Inflammatory macrophage treated with lipopolysaccharide for 4 hours (primary cell): ENCODE data around the gene ZNF814.
A peak's percentile ranks its signal among the peaks of the same experiment; 100 is the strongest.
"Not testable (repeated sequence)": the region's sequence is repeated elsewhere in the genome, so short reads cannot be mapped to it uniquely, and the experiment has no call there.

Experiments used
- DNase-seq: peaks from one replicate; pipeline ENCODE4 v3.0.0-alpha.2; 2020

The ZNF814 gene

DNA sequence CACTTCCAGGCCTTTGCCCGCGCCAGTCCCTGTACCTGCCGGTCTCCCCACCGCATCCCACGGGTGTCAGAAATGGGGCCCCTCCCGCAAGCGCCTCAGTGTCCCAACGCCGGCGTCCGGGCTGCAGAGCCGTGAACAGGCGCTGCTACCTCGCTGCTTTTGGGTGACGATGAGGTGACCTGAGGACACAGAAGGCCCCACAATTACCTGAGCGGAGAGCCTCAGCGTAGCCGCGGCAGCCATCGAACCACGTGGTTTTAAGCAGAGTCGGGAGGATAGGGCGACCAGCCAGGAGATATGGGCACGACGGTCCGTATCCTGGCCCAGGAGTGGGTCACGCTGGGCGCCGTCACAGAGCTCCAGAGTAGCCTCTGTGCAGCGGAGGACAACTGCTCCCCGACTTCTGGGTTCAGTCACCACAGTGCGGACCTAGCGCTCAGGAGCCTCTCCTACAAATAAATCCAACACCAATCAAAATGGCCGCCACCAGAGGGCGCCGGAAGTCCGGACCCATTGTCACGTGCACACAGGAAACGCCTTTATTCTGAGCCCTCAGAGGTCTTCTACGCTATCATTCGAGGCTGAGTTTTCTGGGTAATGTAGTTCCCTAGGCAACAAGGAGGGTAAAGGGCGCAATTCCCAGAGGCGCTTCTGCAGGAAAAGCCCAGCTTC is at the start of gene ZNF814:
Gene ZNF814, minus strand, starts transcription at position 478 of the 672 bp plus-strand sequence. Its CDS starts 235 bp downstream, at position 243.
- DNase-seq: peak; percentile 66

DNA sequence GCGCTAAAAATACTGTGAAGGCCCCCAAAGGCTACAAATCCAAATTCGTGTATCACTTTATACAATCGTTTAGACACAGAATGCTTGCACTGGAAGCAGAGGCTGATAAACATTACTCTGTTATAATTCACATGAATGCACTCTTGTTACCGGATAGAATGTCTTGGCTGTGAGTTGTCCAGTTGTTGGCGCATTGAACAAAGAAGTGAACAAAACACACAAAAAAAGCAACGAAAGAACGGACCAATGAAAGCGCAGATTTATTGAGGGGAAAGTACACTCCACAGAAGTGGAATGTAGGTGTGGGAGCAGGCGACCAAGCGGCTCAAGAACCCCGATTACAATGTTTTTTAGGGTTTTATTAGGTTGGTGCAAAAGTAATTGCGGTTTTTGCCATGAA is 46.9 kb upstream of the ZNF814 start:
- DNase-seq: no peak

DNA sequence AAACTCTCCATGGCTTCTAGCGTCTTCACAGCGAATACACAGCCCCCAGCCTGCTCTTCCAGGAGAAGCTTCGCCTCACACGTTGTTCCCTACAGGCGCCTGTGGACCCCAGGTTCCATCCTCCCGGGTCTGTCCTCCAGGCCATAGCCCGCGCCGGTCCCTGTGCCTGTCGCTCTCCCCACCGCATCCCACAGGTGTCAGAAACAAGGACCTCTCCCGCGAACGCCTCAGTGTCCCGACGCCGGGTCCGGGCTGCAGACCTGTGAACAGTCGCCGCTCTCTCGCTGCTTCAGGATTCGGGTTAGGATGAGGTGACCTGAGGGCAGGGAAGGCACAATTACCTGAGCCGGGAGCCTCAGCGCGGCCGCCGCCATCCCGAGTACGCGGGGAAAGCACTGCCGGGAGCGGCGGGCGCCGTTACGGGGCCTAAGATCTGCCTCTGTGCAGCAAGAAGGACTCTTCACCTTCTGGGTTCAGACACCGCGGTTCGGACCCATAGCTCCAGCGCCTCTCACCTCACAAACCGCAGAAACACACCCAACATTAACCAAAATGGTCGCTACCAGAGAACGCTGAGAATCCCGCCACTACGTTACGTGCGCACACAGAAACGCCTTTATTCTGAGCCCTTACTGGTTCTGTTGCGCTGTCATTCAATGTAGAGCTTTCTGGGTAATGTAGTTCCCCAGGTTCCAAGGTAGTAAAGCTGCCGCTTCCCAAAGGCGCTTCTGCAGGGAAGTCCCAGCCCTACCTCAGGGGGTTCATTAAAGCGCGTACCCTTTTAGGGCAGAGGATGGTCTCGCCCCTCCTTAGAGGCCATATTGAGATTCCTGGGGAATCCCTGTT is 46.2 kb upstream of the ZNF814 start, which contains the start of gene ZNF418:
Gene ZNF418, minus strand, starts transcription at position 583 of the 846 bp plus-strand sequence. CDS start 1,580 bp downstream, outside the sequence.
- peak; percentile 70 for DNase-seq

DNA sequence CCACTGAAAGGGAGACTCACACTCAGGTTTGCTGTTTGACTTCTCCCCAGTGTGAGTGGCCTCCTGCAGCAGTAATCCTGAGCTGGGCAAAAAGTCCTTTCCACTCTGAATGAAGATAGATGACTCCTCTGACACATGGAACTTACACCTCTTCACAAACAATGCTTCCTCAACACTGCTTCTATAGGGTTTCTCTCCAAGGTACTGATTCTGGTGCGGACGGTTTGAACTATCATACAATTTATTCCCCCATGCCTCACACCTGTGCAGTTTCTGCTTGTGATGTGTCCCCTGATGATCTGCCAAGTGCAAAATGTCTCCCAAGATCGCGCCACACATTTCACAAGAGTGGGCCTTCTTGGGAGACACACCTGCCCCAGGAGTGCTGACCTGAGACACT is 38.8 kb upstream of the ZNF814 start:
- DNase-seq: no peak

DNA sequence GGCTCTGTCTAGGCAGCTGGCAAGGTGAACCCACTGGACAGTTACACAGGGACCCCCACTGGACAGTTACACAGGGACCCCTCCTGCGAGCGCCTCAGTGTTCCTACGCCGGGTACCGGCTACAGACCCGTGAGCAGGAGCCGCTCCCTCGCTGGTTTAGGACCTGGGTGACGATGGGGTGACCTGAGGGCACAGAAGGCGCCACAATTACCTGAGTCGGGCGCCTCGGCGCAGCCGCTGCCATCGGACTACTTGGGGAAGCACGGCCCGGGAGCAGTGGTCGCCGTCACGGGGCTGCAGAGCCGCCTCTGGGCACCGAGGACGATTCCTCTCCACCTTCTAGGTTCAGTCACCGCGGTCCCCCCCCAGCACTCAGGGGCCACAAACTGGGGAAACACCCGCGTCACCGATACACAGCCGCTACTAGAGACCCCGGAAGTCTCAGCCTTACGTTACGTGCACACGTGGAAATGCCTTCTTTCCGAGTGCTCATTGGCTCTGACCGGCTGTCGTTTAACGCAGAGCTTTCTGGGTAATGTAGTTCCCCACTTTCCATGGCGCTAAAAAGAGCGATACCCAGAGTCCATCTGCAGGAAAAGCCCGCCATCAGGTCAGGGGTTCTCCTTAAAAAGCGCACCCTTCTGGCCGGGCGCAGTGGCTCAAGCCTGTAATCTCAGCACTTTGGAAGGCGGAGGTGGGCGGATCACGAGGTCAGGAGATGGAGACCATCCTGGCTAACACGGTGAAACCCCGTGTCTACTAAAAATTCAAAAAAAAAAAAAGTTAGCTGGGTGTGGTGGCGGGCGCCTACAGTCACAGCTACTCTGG is 27.5 kb upstream of the ZNF814 start, which contains the start of gene ZNF417:
Gene ZNF417, minus strand, starts transcription at position 425 of the 828 bp plus-strand sequence. Its CDS starts 181 bp downstream, at position 244.
- DNase-seq: peak; percentile 96

DNA sequence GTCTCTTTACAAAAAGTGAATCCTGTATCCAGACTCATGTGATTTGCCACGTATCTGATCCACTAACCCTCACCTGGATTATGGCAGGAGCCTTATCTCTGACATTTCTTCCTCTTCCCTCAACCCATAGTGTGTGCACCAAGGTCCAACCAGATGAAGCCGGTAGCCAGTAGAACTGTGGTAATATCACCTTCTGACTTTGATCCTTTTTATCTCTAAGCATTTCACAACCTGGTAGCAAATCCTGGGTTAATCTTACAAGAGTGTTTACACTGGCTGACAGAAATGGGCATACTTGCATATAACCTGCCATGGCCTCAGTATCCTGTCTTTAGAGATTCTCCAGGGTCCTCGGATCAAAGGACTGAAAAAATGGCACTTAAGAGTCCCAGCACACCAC is 25.7 kb upstream of the ZNF814 start:
- no peak for DNase-seq

DNA sequence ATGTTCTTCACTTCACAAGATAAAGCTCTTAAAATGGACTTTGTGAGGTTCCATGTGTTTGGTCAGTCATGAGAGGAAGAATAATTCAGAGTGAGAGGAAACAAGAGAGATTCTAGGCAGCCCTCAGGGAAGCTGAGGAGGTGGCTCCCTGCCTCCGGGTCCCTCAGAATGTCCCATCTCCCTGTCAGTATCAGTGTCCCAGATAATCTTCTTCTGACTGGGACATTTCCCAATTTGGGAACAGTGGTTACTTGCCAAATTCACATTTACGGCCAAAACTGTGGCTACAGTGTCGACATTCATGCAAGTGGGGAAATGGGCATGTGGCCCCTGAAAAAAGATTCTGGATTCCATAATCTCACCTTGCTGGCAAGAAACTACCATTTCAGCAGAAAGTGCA is 18.6 kb upstream of the ZNF814 start:
- DNase-seq: no peak

DNA sequence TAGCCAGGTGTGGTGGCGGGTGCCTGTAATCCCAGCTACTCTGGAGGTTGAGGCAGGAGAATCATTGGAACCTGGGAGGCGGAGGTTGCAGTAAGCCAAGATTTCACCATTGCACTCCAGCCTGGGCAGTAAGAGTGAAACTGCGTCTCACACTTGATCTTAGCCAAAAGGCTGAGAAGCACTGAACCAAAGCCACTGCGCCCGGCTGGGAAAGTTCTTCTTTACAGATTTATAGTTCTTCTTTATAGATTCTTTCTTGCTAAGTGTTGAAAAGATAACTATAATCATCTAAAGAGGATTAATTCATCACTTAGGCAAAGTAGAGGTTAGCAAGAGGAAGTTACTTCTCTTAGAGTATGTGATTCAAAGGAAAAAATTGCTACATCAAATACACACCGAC is 16.4 kb upstream of the ZNF814 start:
- peak; percentile 4 for DNase-seq

DNA sequence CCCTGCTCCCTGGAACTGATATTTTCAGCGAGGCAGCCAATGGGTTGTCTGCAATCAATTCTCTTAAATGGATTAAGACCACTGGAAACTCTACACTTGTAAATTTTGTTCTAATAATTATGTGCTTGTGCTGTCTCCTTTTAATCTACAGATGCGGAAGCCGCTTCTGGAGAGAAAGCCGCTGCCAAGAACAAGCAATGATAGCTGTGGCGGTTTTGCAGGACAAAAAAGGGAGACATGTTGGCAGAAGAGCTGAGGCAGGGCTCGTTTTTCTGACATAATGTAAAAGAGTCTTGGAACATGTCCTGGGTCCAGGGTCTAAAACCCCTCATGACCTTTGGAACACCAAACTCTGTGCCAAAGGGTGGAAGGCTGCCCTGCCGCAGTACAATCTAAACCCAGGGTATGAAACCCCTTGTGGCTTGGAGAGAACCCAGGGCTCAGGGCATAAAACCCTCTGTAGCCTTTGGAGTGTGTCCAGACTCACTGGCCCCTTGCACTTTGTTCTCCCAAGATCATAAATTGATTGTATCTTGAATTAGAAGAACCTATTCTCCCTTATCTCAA is 14.9 kb upstream of the ZNF814 start:
- no peak for DNase-seq

DNA sequence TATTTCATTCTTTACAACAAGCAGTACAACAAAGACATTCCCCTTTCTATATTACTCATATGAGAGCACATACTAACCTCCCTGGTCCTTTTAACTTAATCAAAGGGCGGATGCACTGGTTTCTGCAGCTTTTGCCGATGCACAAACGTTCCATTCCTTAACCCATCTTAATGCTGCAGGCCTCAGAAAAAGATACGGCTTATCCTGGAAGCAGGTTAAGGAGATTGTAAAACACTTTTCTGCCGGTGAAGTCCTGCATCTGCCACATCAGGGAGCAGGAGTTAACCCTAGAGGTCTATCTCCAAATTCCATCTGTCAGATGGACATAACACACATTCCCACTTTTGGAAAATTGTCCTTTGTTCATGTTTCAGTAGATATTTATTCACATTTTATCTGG is 11.5 kb upstream of the ZNF814 start:
- no peak for DNase-seq

DNA sequence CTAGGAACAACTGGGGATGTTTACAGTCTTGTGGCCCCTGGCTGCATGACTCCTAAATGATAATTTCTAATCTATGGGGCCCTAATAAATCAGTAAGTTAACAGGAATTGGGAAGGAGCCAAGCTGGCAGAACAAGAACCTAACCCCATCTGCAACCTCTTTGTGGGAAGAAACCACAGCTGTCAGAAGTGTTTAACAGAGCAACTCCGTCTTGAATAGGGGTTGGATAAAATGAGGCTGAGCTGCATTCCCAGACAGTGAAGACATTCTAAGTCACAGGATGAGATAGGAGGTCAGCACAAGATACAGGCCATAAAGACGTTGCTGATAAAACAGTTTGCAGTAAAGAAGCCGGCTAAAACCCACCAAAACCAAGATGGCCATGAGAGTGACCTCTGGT is 1.9 kb upstream of the ZNF814 start:
- not testable (repeated sequence) for DNase-seq

DNA sequence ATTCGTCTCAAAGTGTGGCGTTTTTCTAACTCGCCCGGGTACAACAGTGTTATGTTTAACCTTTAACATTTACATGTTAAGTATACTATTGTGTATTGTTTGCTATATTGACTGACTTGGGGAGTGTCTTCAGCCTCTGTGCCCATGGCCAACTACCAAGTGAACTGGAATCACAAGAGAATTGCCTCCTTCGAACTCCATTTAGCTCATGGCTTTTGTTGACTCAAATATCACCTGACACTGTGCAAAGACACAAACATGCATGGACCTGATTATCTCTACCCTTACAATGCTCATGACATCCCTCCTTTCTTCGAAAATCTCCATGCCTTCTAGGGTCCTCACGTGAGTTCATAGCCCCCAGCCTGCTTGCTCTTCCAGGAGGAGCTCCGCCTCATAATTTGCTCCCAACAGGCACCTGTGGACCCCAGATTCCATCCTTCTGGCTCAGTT is 704 bp downstream of the ZNF814 start:
- no peak for DNase-seq

DNA sequence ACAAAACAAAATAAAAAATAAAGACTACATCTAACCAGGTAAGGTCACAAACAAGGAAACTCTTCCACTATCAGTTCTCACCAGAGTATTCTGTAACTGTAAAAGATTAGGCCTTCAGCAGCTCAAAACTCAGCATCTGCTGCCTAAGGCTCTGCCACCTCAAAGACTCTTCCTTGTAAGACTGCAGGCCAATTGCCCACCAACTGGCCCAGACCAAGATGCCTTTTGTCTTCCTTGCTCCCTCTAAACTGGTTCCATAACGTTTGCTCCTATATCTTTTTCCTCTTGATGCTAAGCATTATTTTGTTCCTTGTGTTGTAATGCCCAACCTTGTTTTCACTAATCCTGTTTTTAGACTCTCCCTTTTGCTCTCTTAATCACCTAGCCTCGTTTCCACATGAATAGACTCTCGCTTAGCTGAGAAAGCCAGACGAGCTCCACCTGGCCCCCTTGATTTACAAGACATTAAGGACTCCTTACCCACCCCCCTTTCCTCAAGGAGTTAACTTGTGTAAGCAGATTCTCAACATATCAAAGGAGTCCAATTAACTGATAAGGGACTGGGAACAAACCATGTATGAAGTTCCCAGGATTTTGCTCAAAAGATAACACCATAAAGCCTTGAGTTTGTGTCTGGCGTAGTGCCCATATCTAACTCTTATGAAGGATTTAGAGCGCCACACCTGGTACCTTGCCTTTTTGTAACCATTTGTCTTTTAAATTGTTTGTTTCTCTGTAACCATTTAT is 1.5 kb downstream of the ZNF814 start:
- DNase-seq: no peak

DNA sequence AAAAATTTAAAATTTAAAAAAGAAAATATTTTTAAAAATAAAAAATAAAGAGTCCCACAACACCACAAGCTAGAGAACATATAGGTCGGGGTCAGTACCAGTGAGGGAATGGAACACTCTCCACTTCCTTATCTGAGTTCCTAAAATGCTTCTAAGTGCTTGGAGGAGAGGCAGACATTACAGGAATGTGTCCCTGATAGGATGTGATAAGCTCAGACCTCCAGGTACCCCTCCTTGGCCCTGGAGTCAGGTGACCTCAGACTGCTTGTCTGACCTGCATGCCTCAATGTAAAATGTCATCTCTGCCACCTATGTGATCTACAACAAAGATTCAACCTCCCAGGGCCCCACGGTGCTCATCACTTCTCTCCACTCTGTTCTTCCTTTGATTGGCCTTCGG is 2.8 kb downstream of the ZNF814 start:
- DNase-seq: no peak

DNA sequence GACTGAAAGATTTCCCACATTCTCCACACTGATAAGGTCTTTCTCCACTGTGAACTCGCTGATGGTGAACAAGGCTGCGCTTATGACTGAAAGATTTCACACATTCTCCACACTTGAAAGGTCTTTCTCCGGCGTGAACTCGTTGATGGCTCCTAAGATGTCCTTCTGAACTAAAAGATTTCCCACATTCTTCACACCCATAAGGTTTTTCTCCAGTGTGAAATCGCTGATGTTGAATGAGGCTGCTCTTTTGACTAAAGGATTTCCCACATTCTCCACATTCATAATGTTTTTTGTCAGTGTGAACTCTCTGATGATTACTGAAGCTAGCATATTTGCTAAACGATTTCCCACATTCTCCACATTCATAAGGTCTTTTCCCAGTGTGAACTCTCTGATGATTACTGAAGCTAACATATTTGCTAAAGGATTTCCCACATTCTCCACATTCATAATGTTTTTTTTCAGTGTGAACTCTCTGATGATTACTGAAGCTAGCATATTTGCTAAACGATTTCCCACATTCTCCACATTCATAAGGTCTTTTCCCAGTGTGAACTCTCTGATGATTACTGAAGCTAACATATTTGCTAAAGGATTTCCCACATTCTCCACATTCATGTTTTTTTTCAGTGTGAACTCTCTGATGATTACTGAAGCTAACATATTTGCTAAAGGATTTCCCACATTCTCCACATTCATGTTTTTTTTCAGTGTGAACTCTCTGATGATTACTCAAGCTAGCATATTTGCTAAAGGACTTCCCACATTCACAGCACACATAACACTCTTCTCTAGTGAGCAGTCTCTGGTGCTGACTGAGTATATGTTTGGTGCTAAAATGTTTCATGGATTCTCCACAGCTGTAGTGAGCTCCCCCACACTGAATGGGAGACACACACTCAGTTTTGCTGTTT is 14.7 kb downstream of the ZNF814 start:
- not testable (repeated sequence) for DNase-seq

DNA sequence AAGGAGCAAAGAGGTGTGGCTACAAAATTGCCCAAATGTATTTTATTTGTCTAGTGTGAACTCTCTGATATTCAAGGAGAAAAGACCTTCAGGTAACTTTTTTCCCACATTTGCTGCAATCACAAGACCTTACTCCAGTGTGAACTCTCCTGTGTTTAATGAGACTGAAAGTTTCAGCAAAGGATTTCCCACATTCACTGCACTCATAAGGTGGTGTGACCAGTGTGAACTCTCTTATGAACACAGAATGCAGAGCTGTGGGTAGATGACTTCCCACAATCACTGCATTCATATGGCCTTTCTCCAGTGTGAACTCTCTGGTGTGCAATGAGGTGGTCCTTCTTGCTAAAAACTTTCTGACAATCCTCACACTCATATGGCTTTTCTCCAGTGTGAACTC is 16.4 kb downstream of the ZNF814 start:
- DNase-seq: no peak

DNA sequence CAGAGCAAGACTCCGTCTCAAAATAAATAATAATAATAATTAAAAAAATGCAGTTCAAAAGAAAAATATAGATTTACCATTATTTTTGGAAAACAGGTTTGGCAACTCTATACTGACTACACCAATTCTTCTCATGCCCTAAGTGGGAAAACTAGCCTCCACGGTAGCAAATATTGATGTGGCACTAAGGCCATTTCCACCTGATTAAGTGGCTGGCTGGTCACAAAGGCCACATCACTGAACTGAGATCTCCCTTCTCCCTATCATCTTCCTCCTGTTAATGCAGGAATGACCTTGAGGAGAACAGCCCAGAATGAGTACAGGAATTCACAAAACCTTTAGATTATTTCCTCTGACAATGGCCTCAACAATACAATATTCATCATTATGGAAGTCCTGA is 18.6 kb downstream of the ZNF814 start:
- DNase-seq: no peak

DNA sequence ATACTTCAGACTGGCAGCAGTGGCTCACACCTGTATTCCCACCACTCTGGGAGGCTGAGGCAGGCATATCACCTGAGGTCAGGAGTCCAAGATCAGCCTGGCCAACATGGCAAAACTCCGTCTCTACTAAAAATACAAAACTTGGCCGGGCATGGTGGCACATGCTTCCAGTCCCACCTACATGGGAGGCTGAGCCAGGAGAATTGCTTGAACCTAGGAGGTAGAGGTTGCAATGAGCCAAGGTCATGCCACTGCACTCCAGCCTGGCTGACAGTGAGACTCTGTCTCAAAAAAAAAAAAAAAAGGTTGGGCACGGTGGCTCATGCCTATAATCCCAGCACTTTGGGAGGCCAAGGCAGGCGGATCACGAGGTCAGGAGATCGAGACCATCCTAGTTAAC is 19.2 kb downstream of the ZNF814 start:
- not testable (repeated sequence) for DNase-seq

DNA sequence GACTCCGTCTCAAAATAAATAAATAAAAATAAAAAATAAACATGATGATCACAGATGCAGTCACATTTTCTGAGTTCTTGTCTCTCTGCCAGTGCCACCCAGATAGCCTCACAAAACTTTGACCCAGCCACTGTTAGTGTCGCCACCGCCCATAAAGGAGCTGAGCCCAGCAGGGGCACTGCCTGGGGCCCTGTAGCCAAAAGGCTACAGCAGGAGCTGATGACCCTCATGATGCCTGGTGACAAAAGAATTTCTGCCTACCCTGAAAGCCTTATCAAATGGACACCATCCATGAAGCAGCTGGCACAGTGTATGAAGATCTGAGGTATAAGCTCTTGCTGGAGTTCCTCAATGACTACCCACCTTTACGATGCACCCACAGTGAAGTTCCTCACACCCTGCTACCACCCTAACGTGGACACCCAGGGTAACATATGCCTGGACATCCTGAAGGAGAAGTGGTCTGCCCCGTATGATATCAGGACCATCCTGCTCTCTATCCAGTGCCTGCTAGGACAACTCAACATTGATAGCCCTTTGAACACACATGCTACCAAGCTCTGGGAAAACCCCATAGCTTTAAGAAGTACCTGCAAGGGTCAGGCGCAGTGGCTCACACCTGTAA is 20.9 kb downstream of the ZNF814 start:
- DNase-seq: no peak

DNA sequence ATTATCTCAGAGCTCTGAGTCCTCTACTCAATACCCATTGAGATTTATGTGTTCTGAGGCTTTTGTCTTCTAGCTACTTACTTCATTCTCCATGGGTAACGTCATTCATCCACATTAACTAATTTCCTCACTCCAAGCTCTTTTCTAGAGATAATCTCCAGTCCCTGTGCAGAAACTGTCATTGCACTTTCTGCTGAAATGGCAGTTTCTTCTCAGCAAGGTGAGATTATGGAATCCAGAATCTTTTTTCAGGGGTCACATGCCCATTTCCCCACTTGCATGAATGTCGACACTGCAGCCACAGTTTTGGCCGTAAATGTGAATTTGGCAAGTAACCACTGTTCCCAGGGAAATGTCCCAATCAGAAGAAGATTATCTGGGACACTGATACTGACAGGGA is 26.5 kb downstream of the ZNF814 start:
- not testable (repeated sequence) for DNase-seq
